ENCODE measurements around the gene HDAC8.
"Not testable (repeated sequence)": the region's sequence is repeated elsewhere in the genome, so short reads cannot be mapped to it uniquely, and the experiment has no call there.

The HDAC8 gene

DNA sequence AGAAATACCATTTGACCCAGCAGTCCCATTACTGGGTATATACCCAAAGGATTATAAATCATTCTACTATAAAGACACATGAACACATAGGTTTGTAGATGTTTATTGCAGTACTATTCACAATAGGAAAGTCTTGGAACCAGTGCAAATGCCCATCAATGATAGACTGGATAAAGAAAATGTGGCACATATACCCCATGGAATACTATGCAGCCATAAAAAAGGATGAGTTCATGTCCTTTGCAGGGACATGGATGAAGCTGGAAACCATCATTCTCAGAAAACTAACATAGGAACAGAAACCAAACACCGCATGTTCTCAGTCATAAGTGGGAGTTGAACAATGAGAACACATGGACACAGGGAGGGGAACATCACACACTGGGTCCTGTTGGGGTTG is 123.6 kb downstream of the HDAC8 start:
- DNase-seq: not testable (repeated sequence)

DNA sequence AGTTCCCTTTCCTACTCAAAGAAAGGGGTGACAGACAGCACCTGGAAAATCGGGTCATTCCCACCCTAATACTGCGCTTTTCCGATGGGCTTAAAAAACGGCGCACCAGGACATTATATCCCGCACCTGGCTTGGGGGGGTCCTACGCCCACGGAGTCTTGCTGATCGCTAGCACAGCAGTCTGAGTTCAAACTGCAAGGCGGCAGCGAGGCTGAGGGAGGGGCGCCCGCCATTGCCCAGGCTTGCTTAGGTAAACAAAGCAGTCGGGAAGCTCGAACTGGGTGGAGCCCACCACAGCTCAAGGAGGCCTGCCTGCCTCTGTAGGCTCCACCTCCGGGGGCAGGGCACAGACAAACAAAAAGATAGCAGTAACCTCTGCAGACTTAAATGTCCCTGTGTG is 131.9 kb downstream of the HDAC8 start:
- not testable (repeated sequence) for DNase-seq

DNA sequence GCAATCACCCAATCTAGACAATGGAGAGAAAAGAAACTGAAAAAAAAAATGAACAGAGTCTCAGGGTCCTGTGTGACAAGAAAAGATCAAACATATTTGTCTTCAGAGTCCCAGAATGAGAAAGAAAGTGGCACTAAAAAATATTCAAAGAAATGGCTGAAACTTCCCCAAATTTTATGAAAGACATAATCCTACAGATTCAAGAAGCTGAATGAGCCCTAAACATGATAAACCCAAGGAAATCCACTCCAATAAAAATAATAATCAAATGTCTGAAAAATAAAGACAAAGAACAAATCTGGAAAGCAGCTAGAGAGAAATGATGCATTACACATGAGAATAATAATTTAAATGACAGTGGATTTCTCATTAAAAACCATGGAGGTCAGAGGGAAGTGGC is 136.6 kb downstream of the HDAC8 start:
- no peak for DNase-seq

DNA sequence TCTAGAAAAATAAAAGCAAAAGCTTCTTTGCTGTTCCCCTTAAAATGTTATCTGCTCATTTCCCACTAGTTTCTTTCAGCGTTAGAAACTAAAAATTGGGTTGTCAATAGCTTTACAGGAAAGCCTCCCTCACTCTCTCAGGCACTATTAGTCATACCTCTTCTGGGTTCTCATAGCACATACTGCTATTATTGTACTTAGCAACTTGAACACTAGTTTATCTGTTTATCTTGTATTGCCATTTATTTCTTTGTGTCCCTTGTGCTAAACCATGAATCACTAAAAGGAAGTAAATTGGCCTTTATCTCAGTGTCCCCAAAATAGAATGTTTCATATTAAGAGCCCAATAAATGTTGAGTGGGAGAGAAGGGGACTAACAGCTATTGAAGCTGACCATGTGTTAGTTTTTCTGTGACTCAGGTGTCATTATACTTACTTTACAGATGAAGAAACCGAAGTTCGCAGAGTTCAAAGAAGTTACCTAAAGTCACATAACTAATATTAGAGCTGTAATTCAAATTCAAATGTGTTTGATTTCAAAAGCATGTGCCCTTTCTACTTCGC is 142.2 kb downstream of the HDAC8 start:
- DNase-seq: no peak

DNA sequence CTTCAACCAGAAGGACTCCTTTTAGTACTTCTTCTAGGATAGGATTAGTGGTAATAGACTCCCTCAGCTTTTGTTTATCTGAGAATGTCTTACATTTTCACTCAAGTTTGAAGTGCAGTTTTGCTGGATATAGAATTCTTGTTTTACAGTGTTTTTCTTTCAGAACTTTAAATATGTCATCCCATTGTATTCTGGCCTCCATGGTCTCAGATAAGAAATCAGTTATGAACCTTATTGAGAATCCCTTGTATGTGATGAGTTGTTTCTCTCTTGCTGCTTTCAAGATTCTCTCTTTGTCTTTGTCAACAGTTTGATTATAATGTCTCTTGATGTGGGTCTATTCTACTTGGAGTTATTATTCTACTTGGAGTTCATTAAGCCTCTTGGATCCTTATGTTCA is 150.8 kb downstream of the HDAC8 start:
- DNase-seq: no peak

DNA sequence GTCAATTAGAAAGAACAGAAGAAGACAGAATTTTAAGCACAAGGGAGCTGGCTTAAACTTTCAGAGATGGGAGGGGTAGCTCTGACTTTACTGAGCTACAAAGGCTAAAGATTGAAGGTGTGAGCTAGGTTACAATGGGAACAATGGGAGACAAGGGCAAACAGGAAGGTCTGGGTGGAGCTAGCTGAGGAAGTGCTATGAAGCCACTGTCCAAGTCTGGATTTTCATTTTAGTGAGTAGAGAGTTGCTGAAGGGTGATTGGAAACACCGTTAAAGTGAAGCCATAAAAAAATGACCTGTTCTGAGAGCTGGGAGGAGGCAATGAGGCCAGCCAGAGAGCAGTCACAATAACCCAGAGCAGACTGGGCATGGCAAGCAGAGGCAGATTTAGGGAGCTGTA is 162.7 kb downstream of the HDAC8 start:
- no peak for DNase-seq

DNA sequence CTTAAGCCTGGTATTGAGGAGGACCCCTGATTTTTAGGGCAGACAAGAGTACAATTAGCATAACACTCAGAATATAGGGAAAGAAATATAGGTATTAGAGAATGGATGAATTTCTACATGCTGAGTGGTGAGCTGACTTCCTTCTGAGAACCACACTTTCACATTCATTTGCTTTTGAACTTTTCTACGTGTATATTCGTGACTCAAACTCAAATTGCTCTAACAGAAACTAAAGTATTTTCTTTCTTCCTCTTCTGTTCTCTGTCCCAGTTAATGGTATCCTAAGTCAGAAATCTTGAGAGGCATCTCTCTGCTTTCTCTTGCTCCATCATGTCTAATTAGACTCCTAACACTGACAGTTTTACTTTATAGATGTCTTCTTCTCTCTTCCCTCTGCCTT is 163.8 kb downstream of the HDAC8 start:
- no peak for DNase-seq

DNA sequence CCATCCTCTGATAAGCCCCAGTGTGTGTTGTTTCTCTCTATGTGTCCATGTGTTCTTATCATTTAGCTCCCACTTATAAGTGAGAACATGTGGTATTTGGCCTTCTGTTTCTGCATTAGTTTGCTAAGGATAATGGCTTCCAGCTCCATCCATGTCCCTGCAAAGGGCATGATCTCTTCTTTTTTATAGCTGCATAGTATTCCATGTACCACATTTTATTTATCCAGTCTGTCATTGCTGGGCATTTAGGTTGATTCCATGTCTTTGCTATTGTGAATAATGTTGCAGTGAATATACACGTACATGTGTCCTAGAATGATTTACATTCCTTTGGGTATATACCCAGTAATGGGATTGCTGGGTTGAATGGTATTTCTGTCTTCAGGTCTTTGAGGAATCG is 167.5 kb downstream of the HDAC8 start:
- DNase-seq: not testable (repeated sequence)

DNA sequence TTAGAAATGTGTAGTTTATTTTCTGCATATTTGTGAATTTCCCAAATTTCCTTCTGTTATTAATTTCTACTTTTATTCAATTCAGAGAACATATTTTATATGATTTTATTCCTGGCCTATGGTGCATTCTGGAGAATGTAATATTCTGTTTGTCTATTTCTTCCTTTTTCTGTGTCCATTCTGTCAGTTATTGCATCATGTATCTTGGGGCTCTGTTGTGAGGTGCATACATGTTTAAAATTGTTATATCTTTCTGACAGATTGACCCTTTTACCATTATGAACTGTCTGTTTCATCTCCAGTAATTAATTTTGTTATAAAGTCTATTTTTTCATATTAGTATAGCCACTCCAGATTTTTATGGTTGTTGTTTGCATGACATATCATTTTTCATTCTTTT is 170.0 kb downstream of the HDAC8 start:
- no peak for DNase-seq

DNA sequence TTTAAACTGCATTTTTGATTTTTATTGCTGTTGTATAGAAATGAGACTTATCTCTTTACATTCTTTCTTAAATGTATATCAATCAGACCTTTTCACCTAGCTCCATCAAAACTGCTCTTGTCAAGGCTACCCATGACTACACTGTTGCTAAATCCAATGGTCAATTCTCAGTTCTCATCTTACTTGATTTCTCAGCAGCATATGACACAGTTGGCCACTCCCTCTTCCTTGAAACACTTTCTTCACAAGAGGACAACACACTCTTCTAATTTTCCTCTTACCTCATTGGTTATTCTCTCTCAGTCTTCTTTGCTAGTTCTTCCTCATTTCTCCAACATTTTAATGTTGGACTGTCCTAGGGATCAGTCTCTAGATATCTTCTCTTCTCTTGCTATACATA is 172.8 kb downstream of the HDAC8 start:
- no peak for DNase-seq

DNA sequence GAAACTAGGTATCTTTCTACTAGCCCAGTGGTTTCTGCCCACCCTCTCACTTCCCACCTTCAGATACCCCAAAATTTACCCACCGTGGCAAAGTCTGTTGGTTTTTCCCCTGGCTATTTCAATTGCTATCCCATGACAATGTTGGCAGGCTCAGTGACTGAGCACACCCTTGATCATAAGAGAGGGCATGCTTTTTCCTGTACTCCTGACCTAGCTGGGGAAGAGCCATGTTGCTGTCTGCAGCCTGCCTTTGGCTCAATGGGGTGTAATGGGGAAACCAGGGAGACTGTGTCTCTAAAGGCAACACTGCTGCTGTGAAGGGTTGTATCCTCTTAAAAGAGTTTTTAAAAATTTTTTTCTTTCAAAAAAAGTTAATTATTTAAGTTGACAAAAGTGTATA is 176.5 kb downstream of the HDAC8 start:
- no peak for DNase-seq

DNA sequence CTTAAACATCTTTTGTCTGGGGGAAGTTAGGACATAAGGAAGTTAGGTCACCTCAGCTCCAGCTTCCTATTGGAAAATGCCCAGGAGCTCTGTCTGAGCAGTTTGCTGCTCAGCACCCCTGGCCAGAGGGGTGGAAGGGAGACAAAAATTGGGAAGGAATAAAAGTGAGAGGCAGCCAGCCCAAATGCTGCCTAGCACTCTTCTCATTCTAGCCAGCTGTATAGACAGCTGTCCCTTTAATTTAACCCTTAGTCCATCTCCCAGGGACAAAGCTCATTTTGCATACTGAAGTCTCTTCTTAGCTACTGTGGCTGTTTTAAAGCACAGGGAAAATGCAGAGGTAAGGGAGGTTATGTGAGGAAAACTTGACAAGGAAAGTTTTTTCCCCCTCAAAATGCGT is 177.4 kb downstream of the HDAC8 start:
- no peak for DNase-seq

DNA sequence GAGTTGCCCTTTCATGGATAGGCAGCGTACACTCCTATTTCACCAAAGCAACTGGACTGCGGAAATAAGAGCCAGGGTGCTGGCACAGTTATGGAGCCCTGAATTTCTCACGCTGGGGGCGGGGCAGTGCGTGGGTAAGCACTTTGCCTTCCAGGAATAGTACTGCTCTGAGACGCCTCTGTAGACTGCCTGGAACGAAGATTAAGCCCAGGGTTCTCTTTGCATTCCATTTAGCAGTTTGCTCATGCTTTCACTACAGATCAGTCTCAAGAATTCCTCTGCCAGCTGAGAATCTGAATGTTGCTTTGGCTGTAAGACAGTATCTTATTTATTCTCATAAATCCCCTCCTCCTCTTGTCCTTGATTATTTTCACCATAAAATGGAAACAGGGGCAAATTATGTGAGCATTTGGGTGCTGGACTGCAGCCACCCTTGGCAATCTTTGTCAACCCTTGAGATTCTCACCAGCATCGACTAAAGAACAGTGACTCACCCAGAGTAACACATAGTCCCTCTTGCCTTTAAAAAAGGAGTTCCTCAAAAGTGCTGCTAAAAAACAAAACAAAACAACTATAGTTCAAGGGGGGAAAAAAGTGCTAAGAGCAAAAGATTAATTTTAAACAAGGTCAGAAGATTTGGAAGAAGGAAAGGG is 178.0 kb downstream of the HDAC8 start:
- no peak for DNase-seq

DNA sequence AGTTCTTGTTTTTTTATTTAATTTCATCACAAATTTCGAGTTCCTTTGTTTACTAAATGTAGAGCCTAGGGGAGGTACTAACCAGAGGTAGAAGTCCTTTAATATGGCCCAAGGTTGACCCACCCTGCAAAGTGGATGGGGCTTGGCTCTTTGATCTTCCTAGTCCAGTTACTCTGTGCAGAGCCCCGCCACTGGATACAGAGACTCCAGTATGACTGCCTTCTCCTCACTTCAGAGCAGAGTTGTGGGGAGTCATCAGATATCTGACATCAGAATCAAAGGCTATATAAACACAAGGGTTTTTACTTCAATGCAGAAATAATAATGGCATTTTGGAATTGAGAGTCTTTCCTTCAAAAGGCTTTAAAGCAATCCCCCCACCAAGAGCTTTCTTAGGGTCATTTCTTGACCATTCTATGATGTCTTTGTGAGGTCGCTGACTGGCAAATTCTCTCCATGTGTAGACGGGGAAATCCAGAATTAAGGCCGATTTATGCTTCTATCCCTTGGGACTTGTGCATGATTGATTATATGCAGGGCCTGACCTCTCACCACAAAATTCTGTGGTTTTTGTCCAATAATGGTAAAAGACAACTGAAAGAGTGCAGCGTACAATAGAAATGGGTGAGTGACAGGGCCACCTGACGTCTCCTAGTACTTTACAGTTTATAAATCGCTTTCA is 178.7 kb downstream of the HDAC8 start:
- DNase-seq: no peak

DNA sequence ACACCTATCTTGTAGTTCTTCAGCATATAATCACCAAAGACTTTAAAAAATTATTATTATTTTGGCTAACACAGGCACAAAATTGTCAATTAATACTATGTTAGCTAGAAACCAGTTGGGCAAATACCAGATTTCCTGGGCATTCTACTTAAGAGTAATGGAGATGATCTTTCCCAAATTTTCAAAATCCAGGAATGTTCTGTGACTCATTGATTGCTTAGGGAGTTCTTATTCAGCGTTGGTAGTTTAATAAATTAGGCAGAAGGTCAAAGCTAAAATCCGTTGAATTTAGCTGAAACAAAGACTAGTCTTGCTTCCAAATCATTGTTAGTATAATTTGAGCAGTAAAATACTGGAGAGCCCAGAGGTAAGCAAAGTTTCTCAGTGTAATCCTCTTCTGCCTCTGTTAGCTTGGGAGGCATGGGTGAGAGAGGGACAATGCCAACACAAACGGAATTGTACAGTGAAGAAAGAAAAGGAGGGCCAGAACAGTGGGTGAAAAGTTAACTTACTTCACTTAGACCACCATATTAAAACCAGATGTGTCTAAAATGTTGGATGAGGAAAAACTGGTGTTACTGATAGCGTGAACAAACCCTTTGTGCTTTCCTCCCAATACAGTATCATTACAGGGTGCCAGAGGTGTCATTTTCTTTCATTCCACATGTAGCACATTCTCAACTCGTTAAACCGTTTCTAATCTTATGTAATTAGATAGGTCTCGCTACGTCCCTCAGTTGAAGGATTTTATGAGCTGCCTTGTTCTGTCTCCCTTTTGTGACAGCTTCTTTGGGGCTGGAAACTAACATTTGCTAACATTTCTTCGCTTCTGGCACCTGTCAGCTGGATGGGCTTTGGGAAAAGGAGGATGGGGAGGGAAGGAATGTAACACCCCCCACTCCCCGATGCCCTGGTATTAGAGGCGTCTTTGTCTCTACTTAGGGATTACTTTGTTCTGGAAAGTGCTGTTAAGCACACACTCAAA is 179.5 kb downstream of the HDAC8 start:
- DNase-seq: no peak

DNA sequence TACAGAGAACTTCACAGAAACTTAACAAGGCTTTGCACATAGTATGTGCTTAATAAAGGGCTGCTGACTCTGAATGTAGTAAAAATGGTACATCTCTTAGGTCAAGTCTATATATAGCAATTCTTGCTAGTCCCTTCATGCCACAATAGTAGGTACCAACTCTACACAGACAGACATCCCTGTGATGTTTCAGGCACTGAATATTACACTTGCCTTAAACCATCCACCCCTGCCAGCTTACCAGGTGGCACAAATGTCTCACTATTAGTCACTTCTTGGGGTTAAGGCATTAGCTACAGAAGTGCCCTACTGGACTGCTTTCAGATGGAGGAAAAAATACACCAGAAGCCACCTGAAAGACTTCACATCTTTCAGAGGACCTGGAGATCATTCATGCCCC is 180.6 kb downstream of the HDAC8 start:
- no peak for DNase-seq

DNA sequence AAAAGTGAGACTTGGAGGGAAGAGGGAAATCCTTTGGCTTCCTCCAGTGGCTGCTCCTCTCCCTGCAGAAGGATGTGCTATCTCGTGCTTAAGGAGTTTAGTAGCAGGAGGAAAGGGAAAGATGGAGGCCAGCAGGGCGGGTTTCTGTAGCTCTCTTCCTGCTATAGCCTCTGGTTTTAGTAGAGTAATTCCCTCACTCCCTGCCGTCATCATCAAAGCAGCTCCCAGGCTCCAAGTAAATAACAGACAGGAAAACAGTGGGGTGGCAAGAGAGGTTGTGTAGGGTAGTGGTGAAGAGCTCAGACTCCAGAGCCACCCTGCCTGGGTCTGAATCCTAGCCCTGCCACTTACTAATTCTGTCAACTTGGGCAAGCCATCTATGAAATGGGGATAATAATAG is 185.4 kb downstream of the HDAC8 start:
- DNase-seq: no peak

DNA sequence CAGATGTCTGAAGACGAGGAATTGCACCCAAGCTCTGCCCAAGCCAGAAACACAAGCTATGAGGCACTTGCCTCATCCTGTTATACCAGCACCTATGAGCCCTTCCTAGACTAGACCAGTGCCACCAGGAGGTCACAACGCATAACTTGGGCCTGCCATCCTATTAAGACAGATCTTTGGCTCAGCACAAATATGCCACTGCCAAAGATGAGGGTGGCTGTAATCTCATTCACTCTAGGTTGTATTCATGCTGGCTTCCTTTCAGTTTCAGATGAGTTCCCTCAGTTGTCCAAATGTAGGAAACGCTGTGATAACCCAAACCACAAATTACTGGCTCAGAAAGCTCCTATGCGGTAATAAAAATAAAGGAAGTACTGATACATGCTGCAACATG is 190.4 kb downstream of the HDAC8 start:
- DNase-seq: no peak

DNA sequence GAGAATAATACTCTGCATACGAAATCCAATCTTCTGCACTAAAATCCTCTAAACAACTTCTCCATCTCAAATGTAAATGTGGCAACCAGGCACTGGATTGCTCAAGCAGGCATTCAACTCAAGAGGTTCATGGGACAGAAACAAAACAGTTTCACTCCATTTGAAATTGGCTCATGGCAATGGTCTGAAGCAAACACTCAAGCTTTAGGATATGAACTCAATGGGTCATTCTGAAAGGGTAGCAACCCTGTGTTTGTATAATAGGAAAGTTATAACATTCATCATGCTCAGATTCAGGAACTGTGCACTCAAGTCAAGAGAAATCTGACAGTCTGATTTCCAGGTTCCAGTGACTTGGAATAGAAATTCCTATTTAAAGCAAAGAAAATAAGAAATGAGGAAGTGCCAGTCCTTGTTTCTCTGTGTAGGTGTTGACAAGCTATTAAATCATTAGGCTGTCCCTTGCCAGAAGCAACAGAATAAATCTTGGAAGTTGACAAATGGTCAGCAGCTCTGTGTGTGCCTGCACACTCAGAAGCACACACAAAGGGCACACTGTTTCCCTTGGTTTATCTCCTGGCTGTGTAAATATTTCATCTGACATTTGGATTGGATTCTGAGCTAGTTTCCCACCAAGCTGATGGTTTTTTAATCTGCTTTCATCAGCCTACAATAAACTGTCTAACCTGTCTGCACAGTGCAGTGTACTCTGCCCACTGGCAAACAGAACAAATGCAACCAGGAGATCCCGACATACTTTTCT is 191.0 kb downstream of the HDAC8 start:
- no peak for DNase-seq

DNA sequence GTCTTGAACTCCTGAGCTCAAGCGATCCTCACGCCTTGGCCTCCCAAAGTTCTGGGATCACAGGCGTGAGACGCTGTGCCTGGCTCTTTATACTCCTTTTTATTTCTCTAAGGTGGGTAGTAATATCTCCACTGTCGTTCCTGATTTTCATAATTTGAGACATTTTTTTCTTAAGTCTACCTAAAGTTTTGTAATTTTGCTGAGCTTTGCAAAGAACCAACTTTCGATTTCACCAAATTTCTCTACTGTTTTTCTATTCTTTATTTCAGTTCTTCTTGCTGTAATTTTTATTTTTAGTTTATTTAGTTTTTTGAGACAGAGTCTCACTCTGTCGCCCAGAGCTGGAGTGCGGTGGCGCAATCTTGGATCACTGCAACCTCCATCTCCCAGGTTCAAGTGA is 196.5 kb downstream of the HDAC8 start:
- no peak for DNase-seq

DNA sequence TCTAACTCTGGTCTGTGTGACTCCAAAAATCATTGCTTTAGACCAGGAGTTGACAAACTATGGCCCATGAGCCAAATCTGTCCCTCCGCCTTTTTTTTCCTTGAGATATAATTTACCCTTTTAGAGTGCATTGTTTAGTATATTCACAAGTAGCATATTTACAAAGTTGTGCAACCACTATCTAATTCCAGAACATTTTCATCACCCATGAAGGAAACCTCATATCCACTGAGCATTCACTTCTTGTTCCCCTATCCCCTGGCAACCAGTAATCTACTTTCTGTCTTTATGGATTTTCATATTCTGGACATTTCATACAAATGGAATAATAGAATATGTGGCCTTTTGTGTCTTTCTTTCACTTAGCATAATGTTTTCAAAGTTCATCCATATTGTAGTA is 199.5 kb downstream of the HDAC8 start:
- DNase-seq: no peak

DNA sequence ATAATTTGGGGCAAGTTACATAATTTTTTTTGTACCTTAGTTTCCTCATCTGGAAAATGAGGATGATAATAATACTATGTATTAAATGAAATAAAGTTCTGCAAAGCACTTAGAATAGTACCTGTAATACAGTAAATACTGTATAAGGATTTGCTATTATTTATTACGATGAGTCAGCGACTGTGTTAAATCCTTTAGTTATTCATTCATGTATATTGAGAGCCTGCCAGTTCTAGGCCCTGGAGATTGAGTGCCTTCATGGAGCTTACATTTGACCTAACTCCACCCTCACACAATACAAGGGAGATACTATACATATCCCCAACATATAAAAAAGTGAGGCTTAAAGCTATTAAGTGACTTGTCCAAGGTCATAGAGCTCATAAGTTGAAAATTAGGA is 199.9 kb downstream of the HDAC8 start:
- no peak for DNase-seq

DNA sequence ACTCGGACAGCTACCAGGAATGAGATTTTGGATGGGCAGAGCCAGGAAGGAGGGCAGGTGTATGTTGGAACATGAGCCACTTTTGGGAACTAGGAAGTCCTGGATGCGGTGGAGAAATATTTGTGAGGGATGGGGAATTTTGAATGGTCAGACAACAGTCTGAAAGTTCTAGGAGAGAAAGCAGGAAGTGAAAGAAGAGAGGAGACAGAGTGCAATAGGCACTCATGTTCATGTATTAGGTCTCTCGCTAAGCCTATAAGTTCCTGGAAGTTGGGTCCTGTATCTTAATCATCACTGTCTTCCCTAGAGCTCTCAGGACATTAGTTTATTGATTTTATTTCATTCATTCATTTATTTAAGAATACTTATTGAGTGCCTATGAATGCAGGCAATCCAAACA is 201.2 kb downstream of the HDAC8 start:
- no peak for DNase-seq

Data from activated CD4-positive, alpha-beta T cell treated with anti-CD3 and anti-CD28 coated beads, Interleukin-10, Interleukin-2, amounts not matched to agents 100 ng/mL and 50 ng/mL, durations not matched to agents 16 hours and 8 hours (primary cell).